Measurements from ENCODE around the gene AKR1C8. TPM values are rescaled to one million over a fixed set of nuclear protein-coding genes. Genes with fewer than 3 reads are reported as not detected.

AKR1C8 gene
- total and polyA plus RNA-seq, 2 donors (not counting 3 experiments of a cell fraction or from before 2014, with no cell fraction given), result not detected

DNA sequence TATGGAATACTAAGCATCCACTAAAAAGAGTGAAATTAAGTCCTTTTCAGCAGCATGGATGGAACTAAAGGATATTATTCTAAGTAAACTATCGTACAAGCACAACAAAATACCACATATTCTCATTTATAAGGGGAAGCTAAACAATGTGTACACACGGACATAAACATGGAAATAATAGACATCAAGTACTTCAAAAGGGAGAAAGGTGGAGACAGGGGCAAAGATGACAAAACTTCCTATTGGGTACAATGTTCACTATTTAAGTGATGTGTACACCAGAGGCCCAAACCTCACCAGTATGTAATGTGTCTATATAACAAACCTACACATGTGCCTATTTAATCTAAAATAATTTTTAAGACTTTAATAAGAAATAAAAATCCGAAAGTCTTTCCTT, 9.5 kb upstream of the AKR1C8 start:
- BruUV-seq (replicated peaks), result no TSS peak
- no peak overlapping the region for H3K4me2 ChIP-seq (ENCODE audit: insufficient read depth, low read length)
- ChIA-PET CTCF (no interaction called here), POLR2A (no interaction called here)
- H3K4me1 ChIP-seq (ENCODE audit: control insufficient read depth, extremely low read depth, insufficient read depth, low read length), result no peaks in the 10 kb centered on the region
- no peaks in the 10 kb centered on the region for H3K36me3 ChIP-seq (ENCODE audit: control insufficient read depth in 2 of 2, extremely low read depth in 1 of 2, insufficient read depth in 2 of 2, low read length in 2 of 2)
- no peak overlapping the region for H2AFZ ChIP-seq (ENCODE audit: low read depth, low read length)
- H3K9me3 ChIP-seq (replicated peaks; ENCODE audit: control insufficient read depth, insufficient read depth, low read length), result no peaks in the 10 kb centered on the region
- no peak for DNase-seq (ENCODE audit: low read depth, low spot score)
- dilution Hi-C loops (cut with MboI; ENCODE audit: extremely low pct_ligation_motif_present, low sequenced_read_pairs), result no loop called here
- H3K79me2 ChIP-seq (ENCODE audit: control insufficient read depth, insufficient read depth, low read length), result no peaks in the 10 kb centered on the region
- intact Hi-C loops (cut with micrococcal nuclease), result no loop called here
- FAIRE-seq, result no peak
- no peak overlapping the region for H3K9ac ChIP-seq (replicated peaks; ENCODE audit: extremely low read depth, insufficient read depth, low read length)
- no peaks in the 10 kb centered on the region for H4K20me1 ChIP-seq (replicated peaks; ENCODE audit: control insufficient read depth, extremely low read depth, insufficient read depth, low read length)
- no peaks in the 10 kb centered on the region for H3K27me3 ChIP-seq (ENCODE audit: control insufficient read depth in 2 of 2, insufficient read depth in 2 of 2, low read length in 2 of 2)
- H3K27ac ChIP-seq (ENCODE audit: insufficient read depth, low read depth, low read length), result no peak overlapping the region
- no peak overlapping the region for H3K4me3 ChIP-seq (replicated peaks in 1 of 3; ENCODE audit: insufficient read depth in 1 of 3, low read depth in 1 of 3, low read length in 3 of 3)
- no peaks in the 10 kb centered on the region for H3K9me1 ChIP-seq (replicated peaks; ENCODE audit: control insufficient read depth, extremely low read depth, insufficient read depth, low read length)
- TF ChIP-seq GATA2 (IDR thresholded peaks at IDR 0.05; ENCODE audit: insufficient read depth, insufficient read length, low read depth, low read length) (no peak), MYC (IDR thresholded peaks at IDR 0.05; ENCODE audit: low read depth, low read length) (no peak), POLR2A (IDR thresholded peaks at IDR 0.05; ENCODE audit: low read depth, low read length) (no peak), JUN (IDR thresholded peaks at IDR 0.05; ENCODE audit: borderline replicate concordance, insufficient read depth, insufficient read length, low read depth) (no peak), FOS (IDR thresholded peaks at IDR 0.05; ENCODE audit: borderline replicate concordance, insufficient read depth, low read length) (no peak), POLR2AphosphoS5 (IDR thresholded peaks at IDR 0.05; ENCODE audit: insufficient read depth, low read depth, low read length) (no peak), EZH2 (IDR thresholded peaks at IDR 0.05; ENCODE audit: borderline replicate concordance, low read depth, low read length, severe bottlenecking) (no peak)
- TF ChIP-seq, protein P1, sequence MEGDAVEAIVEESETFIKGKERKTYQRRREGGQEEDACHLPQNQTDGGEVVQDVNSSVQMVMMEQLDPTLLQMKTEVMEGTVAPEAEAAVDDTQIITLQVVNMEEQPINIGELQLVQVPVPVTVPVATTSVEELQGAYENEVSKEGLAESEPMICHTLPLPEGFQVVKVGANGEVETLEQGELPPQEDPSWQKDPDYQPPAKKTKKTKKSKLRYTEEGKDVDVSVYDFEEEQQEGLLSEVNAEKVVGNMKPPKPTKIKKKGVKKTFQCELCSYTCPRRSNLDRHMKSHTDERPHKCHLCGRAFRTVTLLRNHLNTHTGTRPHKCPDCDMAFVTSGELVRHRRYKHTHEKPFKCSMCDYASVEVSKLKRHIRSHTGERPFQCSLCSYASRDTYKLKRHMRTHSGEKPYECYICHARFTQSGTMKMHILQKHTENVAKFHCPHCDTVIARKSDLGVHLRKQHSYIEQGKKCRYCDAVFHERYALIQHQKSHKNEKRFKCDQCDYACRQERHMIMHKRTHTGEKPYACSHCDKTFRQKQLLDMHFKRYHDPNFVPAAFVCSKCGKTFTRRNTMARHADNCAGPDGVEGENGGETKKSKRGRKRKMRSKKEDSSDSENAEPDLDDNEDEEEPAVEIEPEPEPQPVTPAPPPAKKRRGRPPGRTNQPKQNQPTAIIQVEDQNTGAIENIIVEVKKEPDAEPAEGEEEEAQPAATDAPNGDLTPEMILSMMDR (IDR thresholded peaks at IDR 0.05; ENCODE audit: extremely low read depth in 1 of 2, insufficient read depth in 1 of 2, low read depth in 1 of 2, low read length in 2 of 2), result no peak
- TF ChIP-seq, protein P2, sequence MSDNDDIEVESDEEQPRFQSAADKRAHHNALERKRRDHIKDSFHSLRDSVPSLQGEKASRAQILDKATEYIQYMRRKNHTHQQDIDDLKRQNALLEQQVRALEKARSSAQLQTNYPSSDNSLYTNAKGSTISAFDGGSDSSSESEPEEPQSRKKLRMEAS (IDR thresholded peaks at IDR 0.05; ENCODE audit: insufficient read depth, insufficient read length), result no peak
